HG03095 (cell line): ENCODE results near the gene TSPAN32.
"Not testable (repeated sequence)": the region's sequence is repeated elsewhere in the genome, so short reads cannot be mapped to it uniquely, and the experiment has no call there.

Experiments
- ATAC-seq: cut with Tn5 transposase; IDR thresholded peaks from one replicate; pipeline ENCODE4 v1.9.1; 2021; ENCODE audit warnings: moderate library complexity; ENCODE audit not compliant: unreplicated experiment

TSPAN32 gene

DNA sequence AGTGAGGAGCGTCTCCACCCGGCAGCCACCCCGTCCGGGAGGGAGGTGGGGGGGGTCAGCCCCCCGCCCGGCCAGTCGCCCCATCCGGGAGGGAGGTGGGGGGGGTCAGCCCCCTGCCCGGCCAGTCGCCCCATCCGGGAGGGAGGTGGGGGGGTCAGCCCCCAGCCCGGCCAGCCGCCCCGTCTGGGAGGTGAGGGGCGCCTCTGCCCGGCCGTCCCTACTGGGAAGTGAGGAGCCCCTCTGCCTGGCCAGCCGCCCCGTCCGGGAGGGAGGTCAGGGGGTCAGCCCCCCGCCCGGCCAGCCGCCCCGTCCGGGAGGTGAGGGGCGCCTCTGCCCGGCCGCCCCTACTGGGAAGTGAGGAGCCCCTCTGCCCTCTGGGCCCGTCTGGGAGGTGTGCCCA is 30.8 kb downstream of the TSPAN32 start:
- not testable (repeated sequence) for ATAC-seq

- ATAC-seq, result not testable (repeated sequence)
Measured at GRCh38 chr11:2333486-2334205, 31.8 kb downstream of the TSPAN32 start.

- not testable (repeated sequence) for ATAC-seq
Measured at GRCh38 chr11:2335286-2335685, 33.5 kb downstream of the TSPAN32 start.

DNA sequence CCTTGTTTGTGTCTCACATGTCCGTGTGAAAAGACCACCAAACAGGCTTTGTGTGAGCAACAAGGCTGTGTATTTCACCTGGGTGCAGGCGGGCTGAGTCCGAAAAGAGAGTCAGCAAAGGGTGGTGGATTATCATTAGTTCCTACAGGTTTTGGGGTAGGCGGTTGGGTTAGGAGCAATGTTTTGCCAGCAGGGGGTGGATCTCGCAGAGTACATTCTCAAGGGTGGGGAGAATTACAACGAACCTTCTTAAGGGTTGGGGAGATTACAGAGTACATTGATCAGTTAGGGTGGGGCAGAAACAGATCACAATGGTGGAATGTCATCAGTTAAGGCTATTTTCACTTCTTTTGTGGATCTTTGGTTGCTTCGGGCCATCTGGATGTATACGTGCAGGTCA is 36.9 kb downstream of the TSPAN32 start:
- not testable (repeated sequence) for ATAC-seq

DNA sequence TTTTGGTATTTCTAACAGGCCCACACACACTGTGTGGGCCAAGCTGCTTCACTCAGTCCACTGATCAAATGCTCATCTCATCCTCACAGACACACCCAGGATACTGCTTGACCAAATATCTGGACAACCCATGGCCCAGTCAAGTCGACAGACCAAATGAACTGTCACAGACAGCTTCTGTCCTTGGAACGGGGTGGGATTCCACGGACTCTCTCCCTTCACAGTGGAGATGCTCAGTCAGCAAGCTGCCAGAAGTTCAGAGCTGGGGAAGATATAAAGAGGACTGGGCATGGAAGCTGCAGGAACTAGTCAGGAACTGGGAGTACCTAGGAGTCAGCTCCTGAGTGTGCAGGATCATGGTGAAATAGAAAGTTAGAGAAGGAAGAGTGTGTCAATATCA is 40.7 kb downstream of the TSPAN32 start:
- ATAC-seq, result no peak

DNA sequence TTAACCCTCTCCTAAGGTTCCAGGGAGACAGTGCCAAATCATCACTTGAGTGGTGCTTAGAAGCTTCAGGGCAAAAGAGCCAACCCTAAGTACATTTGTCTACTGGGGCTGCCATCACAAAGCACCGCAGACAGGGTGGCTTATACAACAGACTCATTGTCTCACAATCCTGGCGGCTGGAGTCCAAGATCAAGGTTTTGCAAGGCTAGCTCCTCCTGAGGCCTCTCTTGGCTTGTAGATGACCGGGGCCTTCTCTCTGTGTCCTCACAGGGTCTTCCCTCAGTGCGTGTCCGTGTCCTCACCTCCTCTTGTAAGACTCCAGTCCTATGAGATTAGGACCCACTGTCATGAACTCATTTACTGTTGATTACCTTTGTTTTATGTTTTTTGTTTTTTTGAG is 41.2 kb downstream of the TSPAN32 start:
- ATAC-seq, result no peak

- no peak for ATAC-seq
Measured at GRCh38 chr11:2343502-2343901, 41.7 kb downstream of the TSPAN32 start.

DNA sequence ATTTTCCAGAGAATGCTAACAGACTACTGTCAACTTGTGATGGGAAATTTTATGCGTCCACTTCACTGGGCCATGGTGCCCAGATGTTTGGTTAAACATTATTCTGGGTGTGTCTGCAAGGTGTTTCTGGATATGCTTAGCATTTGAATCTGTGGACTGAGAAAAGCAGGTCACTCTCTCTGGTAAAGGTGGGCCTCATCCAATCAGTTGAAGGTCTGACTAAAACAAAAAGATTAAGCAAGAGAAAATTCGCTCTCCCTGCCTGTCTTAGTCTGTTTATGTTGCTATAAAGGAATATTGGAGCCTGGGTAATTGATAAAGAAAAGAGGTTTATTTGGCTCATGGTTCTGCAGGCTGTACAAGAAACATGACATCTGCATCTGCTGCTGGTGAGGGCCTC is 43.2 kb downstream of the TSPAN32 start:
- ATAC-seq, result no peak

DNA sequence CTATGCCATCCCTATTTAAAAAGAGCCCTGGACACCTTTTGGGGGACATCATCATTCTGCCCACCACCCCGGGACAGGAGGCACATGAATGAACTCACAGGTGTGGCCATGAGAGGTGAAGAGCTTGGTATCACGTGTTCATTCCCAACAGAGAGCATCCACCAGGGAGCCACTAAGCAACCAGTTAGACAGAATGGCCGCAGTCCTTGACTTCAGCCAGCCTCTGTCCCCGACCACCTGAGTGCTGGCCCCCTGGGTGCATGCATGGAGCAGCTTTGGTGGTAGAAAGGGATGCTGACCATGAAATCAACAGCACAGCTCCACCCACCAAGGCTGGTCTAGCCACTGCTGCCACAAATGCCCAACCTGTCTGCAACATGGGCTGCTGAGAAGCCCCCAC is 44.2 kb downstream of the TSPAN32 start:
- ATAC-seq, result no peak

DNA sequence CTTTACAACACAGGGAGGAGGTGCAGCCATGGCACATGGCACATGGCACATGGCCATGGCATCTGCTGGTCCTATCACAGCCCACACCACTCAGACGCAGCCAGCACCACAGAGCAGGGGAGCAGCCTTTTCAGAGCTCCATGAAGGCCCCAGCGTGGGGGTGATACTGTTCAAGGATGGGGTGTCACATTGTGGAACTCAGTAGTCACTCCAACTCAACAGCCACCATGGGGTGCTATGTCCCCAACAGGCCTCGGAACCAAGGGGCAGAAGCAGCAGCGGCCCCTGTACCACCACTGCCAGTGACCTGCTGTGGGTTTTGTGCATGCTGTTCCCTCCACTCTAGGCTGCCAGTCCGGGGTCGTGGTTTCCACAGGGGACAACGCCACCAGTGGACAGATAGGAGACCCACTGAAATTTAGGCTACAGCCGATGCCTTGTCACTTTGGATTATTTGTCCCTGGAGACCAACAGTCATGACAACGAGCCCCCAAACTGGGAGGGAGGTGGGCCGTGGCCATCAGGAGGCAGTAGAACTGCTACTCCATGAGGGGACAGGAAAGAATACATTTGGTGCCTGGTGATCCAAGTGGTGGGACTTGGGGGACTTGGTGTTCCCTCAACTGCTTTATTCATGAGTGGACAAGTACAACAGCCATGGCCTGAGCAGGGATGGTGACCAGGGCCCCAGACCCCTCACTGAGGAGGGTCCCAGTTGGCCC is 44.9 kb downstream of the TSPAN32 start:
- no peak for ATAC-seq

DNA sequence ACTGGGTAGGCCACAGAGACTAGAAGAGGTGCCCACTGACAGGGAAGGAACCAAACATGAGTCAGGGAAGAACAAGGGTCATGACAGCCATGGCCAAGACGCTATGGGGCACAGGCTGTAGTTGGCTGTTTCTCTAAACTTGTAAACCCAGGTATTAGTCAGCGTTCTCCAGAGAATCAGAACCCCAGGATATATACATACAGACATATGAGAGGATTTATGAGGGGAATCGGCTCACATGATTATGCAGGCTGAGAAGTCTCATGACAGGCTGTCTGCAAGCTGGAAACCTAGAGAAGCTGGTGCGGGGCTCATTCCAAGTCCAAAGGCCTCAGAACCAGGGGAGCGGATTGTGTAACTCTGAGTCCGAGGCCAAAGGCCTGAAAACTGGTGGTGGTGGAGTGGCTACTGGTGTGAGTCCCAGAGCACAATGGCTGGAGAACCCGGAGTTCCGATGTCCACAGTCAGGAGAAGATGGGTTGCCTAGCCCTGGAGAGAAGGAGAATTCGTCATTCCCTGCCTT is 45.6 kb downstream of the TSPAN32 start:
- ATAC-seq, result no peak

DNA sequence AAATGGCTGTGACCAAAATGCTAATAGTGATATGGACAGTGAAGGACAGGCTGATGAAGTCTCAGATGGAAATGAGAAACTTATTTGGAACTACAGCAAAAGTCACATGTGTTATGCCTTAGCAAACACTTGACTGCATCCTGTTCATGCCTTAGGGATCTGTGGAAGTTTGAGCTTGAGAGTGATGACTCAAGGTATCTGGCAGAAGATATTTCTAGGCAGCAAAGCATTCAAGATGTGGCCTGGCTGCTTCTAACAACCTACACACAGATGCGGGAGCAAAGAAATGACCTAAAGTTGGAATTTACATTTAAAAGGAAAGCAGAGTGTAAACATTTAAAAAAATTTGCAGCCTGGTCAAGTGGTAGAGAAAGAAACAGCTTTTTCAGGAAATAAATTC is 47.2 kb downstream of the TSPAN32 start:
- ATAC-seq, result no peak

- no peak for ATAC-seq
Measured at GRCh38 chr11:2351701-2352100, 49.9 kb downstream of the TSPAN32 start.

DNA sequence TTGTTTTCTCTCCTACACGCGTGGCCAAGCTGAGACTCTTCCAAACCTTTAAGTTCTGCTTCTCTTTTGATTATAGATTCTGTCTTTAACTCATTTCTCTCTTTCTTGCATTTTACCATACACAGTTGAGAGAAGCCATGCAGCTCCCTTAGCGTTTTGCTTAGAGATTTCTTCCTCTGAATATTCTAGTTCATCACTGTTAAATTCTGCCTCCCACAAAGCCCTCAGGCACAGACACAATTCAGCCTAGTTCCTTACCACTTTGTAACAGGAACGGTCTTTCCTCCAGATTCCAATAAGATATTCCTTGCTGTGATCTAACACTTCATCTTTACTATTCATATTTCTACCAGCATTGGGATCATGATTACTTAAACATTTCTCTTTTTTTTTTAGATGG is 50.6 kb downstream of the TSPAN32 start:
- no peak for ATAC-seq

DNA sequence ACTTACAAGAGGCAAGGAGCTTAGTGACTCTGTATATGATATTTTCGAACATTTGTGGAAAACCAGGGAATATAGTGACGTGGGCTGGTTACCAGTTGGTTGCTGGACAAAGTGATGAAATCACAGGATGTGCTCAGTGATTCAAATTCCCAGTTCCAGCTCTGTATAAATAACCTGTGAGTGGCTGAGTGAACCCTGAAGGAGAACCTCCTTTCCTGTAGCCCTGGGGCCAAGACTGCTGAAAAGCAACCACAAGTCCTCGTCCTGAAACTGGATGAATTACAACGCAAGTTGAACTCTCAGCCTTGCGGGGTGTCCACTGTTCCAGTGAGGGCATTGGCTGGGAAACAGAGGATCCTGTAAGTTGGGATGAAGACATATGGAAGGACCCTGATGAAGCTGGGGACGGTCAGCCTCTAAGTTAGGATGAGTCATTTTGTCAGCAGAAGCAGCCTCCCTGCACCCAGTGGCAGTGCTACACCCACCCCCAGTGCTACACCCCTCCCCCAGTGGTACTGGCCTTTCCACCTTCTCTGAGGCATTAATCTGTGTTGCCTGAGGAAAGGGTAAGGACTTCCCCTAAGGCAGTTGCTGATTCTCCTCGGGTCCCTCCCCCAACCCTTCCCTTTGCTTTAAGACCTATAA is 53.3 kb downstream of the TSPAN32 start:
- ATAC-seq, result no peak

GRCh38 chr11:2357246-2357645 is 55.4 kb downstream of the TSPAN32 start:
- no peak for ATAC-seq

DNA sequence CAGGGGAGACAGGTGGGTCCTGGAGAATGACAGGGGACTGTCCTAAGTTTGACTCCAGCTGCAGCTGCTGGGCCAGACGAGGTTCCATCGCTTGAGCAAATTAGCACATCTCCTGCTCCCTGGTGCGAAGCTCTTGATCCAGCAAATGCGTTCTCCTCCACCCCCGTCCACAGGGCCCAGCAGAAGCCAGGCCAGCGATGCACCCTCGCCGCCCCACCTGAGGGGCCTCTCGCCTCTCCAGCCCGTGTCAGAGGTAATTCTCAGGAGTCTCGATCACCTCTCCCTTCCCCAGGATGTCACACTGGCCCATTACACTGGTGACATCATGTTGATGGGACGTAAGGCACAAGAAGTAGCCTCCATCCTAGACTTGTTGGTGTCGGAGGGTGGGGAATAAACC is 55.8 kb downstream of the TSPAN32 start:
- not testable (repeated sequence) for ATAC-seq

DNA sequence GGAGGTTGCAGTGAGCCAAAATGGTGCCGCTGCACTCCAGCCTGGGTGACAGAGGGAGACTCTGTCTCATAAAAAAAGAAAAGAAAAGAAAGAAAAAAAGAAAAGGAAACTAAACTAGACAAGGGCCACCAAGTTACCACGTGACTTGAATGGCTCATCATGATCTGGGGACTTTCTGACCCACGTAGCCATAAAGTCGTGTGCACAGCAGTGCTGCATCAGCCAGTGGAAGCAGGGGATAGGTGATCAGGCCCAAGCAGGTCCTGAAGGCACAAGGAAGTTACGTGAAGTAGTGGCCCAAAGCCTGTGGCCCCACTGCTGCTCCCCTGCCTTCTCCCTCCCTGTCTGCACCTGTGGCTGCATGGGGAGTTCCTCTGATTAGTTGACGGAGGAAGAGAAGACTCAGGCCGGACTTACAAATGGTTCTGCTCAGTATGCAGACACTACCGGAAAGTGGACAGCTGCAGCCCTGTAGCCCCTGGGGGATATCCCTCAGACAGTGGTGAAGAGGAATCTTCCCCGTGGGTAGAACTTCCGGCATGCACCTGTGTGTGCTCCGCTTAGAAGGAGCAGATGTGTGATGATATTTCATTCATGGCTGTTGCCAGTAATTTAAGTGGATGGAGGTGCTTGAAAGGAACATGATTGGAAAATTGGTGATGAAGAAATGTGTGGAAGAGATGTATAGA is 57.1 kb downstream of the TSPAN32 start:
- no peak for ATAC-seq

DNA sequence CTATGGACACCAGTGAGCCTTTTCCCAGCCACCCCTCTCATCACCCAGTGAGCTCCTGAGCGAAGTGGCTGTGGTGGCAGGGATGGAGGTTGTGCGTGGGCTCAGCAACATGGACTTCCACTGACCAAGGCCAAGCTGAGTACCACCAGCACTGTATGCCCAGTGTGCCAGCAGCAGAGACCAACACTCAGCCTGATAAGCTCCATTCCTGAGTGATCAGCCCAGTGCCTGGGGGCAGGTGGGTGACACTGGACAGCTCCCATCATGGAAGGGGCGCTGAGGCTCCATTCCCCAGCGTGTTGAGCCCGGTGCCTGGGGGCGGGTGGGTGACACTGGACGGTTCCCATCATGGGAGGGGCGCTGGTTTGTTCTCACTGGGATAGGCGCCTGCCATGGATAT is 57.7 kb downstream of the TSPAN32 start:
- no peak for ATAC-seq

DNA sequence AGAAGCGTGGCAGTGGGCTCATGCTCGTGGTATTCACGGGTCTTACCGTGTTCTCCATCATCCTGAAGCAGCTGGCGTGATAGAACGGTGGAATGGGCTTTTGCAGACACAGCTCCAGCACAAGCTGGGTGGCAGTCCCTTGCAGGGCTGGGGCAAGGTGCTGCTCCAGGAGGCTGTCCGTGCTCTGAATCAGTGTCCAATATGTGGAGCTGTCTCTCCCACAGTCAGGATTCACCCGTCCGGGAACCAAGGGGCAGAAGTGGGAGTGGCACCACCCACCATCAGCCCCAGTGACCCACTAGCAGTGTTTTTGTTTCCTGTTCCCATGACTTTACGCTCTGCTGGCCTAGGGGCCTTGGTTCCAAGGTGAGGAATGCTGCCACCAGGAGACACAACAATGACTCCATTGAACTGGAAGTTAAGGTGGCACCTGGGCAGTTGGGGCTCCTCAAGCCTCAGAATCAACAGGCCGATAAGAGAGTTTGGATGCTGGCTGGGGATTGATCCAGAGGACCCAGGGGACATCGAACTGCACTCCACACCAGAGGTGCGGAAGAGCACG is 58.3 kb downstream of the TSPAN32 start:
- ATAC-seq, result no peak

DNA sequence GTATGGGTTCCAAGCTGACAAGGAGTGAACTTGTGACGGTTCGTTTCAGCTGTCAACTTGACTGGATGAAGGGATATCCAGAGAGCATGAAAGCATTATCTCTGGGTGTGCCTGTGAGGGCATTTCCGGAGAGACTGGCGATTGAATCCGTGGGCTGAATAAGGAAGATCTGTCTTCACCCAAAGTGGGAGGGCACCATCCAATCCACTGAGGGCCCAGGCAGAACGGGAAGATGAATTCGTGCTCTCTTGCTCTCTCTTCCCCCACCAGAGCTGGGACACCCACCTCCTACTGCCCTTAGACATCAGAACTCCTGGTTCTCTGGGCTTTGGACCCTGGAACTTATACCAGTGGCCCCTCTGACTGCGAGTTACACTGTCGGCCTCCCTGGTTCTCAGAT is 59.8 kb downstream of the TSPAN32 start:
- no peak for ATAC-seq
